A204.1 (cell line): ENCODE results near the gene WDR49.
"Not testable (repeated sequence)": the region's sequence is repeated elsewhere in the genome, so short reads cannot be mapped to it uniquely, and the experiment has no call there.

Experiments used
- FAIRE-seq: peaks from 2 replicates; lab custom pipeline; 2012; peaks lifted over from hg19 to GRCh38; lab: Jason Lieb, UNC

The WDR49 gene

DNA sequence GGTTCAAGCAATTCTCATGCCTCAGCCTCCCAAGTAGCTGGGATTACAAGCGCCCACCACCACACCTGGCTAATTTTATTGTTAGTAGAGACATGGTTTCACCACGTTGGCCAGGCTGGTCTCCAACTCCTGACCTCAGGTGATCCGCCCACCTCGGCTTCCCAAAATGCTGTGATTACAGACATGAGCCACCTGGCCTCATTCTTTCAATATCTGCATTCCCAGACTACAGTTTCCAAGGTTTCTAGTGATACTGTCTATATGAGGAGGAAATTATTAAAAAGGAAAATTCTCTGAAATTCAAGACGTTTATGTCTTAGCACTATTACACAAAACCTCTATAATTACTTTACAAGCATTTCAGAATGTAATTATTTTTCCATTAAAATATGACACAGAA, 39.5 kb downstream of the WDR49 start:
- not testable (repeated sequence) for FAIRE-seq

GRCh38 chr3:167611718-167612117, 42.0 kb downstream of the WDR49 start:
- no peak for FAIRE-seq

DNA sequence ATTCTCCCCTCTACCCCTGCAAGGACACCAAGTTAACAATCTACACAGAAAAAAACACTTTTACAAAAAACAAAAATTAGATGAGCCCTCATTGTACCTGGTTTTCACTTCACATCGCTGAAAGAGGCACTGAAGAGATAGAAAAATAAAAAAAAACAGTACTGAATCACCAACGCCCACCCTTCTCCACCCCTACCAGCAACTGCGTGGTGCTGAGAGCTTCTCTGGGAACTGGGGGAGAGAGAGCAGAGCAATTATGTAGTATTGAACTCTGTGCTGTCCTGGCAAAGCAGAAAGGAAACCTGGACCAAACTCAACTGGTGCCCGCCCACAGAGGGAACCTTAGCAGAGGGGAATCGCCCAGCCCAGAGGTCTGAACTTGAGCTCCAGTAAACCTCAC, 44.6 kb downstream of the WDR49 start:
- no peak for FAIRE-seq

DNA sequence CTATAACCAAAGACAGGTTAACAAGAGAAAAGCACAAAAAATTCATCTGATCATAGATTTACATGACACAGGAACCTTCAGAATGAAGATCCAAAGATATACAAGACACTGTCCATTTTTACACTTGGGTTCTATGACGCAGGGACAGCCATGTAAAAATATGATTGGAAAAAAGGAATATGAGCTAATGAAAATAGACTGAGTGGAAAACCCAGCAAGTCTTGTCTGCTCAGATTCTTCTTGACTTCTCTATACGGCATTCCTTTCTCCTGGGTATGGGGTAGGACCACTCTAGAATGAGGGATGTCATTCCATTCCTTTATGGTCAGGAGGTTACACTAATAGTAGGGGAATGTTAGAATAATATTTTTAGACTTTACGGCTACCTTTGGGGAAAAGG, 46.9 kb downstream of the WDR49 start:
- no peak for FAIRE-seq

- no peak for FAIRE-seq
These were observed 47.9 kb downstream of the WDR49 start for GRCh38 chr3:167605871-167606270.

DNA sequence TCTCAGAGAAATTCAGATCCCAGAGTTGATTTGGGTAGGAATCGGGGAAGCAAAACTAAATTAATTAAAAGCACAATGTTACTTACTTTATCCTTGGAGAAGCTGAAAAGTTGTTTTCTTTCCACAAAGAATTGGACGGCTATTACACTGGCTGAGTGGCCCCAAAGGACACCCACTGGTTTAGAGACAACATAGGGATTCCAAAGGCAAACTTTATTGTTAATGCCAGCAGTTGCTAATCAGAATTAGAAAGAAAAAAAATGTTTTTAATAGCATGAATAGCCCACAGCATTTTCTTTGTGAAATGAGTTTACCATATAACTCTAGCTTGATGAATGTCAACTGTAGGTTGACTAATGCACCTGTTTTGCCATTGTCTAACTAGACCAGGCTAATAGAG, 51.7 kb downstream of the WDR49 start:
- FAIRE-seq, result no peak

DNA sequence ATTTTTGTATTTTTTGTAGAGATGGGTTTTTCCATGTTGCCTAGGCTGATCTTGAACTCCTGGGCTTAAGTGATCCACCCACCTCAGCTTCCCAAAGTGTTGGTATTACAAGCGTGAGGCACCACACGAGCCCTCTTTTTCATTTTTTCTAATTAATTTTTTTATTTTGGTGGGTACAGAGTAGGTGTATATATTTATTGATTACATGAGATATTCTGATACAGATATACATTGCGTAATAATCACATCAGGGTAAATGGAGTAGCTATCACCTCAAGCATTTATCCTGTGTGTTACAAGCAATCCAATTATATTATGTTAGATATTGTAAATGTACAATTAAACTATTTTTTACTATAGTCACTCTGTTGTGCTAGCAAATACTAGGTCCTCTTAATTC, 66.1 kb downstream of the WDR49 start:
- FAIRE-seq, result no peak

- FAIRE-seq, result no peak
These were observed 78.6 kb downstream of the WDR49 start for GRCh38 chr3:167575000-167575600.

DNA sequence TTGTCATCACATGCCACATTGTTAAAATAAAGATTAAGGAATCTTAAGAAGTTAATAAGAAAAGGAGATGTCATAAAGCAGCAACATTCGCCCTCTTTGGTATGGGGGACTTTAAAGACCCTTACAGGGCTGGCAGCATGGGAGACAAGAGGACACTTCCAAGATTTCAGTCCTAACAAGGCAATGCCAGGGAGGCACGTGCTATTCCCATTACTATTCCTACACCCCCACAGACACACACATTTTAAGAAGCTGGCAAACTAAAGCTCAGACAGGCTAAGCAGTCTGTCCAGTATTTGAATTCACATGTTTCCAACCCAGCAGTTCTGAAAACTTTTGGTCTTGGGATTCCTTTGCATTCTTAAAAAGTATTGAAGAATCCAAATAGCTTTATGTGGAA, 80.8 kb downstream of the WDR49 start:
- no peak for FAIRE-seq

- FAIRE-seq, result no peak
These were observed 85.1 kb downstream of the WDR49 start for GRCh38 chr3:167568634-167569033.

DNA sequence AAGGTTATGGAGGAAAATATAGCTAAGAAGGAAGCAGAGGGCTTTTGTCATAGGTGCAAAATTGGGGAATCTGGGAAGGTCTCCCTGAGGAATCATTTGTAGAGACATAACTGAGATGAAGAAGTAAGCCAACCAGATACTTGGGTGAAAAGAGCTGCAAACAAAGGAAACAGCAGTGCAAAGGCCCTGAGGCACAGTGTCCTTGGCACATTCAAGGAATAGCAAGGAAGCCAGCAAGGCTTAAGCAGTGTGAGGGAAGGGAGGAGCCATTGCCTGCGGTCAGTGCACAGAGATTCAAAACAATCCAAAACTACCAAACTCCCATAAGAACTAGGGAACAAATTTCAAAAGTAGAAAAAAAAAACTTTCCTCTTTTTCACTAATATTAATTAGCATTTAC, 88.3 kb downstream of the WDR49 start:
- no peak for FAIRE-seq

- FAIRE-seq, result no peak
These were observed 89.1 kb downstream of the WDR49 start for GRCh38 chr3:167564612-167565011.

DNA sequence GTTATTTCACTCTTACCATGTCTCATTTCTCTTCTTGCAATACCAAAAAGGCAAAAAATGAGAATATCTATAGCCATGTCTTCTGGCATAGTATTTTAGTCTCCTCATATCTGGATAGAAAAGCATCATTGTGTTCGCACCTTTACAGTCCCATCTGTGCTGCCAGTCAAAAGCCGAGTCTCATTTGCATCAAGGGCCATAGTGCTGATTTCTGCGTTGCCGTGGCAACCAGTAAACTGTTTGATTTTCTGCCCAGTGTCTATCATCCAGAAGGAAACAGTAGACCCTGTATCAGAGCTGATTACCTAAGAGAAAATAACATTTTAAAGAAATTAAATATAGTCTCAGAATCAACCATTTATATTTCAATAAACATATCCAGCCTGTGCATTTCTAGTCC, 93.8 kb downstream of the WDR49 start:
- no peak for FAIRE-seq

DNA sequence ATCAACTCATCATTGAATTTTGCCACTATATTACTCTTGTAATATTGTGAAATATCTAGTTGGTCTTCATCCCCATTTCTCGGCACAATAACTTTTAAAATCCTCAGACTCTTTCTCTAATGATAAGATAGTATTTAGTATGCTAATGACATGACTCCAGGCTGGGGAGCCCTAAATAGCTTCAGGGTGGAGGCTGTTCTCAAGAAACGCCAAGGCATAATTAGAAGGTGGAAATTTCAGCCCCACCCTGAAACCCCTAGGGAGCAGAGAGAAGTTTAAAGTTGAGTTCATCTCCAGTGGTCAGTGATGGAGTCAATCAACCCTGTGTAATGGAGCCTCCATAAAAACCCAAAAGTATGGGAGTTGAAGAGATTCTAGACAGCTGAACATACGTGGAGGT, 98.8 kb downstream of the WDR49 start:
- FAIRE-seq, result no peak

DNA sequence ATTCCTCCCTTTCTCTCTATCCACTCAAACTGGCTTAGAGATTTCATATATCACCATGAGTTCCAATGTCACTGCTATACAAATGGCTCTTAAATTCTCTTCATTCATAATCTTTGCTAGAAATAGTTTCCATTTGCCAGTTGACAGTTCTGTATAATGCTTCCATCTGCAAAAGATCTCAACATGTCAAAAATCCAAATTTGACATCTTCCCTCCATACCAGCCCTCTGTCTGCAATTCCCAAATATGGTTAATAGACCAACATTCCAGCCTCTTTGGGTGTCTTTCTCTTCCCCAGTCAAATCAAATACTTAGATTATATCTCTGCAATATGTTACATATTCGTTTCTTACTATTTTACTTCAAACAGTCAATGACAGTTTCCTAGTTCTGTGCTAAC, 115.7 kb downstream of the WDR49 start:
- FAIRE-seq, result no peak

- no peak for FAIRE-seq
These were observed 132.8 kb downstream of the WDR49 start for GRCh38 chr3:167521006-167521355.

DNA sequence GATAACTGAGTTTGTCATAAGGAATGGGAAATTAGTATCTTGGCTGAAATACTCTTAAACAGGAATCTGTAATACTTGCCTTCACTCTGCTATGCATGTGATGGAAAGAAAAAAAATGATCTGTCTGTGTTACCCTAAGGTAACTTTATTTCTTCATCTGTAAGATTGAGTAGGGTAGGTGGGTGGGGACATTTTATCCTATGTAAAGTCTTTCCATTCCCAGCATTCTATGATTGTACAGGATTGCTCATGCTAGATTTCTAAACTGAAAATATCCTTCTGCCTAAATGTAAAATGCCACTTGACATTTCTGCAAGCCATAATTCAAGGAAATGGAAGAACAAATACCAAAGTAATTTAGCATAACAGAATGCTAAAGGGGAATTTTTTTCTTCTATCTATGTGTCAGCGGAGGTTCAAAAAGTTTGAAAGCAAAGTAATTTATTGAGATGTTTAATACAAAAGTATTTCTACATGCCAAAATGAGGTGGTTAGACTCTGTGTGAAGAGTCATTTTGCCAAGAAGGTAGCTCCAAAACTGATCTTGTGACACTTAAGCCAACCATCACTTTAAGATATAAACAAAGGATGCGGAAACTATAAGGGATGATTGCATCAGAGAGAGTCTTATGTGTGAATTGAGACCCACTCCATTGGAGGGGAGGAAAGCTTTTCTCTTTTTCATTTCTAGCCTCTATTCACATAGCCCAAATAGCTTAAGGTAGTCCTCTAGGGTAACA, 133.3 kb downstream of the WDR49 start:
- no peak for FAIRE-seq

DNA sequence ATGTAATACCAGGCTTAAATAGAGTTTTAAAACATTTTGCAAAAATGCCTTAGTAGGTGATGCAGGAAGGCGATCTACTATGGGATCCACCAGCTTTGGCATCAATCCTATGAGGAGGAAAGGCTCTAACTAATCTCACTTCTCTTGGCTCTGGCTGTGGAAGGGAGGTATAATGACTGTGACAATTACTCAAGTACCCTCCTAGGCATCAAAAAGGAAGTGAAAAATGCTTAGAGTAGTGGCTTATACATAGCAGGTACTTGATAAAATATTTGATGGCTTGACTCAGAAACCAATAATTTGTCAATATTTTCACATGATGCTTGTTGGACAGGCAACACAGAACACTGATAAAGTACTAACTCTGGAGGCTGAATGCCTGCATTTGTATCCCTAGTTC, 145.8 kb downstream of the WDR49 start:
- no peak for FAIRE-seq

GRCh38 chr3:167502401-167502800, 151.3 kb downstream of the WDR49 start:
- FAIRE-seq, result no peak

DNA sequence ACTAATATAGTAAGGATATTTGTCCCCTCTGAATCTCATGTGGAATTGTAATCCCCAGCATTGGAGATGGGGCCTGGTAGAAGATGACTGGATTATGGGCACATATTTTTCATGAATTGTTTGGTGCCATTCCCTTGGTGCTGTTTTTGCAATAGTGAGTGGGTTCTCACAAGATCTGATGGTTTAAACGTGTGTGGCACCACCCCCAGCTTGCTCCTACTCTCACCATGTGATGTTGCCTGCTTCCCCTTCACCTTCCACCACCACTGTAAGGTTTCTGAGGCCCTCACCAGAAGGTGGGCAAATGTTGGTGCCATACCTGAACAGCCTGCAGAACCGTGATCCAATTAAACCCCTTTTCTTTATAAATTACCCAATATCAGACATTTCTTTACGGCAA, 151.8 kb downstream of the WDR49 start:
- no peak for FAIRE-seq

DNA sequence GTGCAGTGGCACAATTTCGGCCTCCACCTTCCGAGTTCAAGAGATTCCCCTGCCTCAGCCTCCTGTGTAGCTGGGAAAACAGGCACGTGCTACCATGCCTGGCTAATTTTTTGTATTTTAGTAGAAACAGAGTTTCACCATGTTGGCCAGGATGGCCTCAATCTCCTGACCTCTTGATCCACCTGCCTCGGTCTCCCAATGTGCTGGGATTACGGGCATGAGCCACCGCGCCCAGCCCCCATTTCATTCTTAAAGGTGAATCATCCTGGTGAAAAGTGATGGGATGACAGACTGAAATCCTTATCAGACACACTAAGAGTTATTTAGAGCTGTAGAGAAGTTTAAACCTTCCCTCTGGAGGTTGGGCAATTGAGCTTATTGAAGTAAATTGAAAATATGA, 155.8 kb downstream of the WDR49 start:
- FAIRE-seq, result no peak

GRCh38 chr3:167493244-167493643, 160.5 kb downstream of the WDR49 start:
- FAIRE-seq, result no peak

- no peak for FAIRE-seq
These were observed 162.1 kb downstream of the WDR49 start for GRCh38 chr3:167491621-167492020.

- FAIRE-seq, result no peak
These were observed 164.2 kb downstream of the WDR49 start for GRCh38 chr3:167489571-167489970.

DNA sequence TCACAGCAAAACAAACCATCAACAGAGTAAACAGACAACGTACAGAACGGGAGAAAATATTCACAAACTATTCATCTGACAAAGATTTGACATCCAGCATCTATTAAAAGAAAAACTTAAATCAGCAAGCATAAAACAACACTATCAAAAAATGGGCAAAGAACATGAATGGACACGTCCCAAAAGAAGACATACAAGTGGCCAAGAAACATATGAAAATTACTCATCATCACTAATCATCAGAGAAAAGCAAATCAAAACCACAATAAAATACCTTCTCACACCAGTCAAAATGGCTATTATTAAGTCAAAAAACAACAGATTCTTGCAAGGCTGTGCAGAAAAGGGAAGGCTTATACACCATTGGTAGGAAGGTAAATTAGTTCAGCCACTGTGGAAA, 166.2 kb downstream of the WDR49 start:
- FAIRE-seq, result no peak
